ENCODE results near the gene SDHAF3.

SDHAF3 gene

DNA sequence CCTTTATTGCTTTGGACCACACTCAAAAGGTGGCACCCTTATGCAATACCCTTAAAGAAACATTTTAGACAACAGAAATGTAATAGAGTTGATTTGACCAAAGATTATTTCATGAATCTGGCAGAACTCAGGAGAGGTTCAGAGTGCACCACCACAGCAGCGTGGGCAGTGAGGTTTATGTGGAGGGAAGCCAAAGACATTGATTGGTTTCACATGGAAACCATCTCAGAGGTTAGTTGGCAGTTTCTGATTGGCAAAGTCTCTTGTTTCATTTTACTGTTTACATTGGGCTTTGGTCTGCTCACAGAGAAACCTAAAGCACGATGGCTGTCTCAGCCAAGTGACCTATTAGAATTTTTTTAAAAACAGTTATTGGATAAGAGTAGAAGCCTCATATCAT, 101.3 kb downstream of the SDHAF3 start:
- no peak for DNase-seq (ENCODE audit: low read depth)

DNA sequence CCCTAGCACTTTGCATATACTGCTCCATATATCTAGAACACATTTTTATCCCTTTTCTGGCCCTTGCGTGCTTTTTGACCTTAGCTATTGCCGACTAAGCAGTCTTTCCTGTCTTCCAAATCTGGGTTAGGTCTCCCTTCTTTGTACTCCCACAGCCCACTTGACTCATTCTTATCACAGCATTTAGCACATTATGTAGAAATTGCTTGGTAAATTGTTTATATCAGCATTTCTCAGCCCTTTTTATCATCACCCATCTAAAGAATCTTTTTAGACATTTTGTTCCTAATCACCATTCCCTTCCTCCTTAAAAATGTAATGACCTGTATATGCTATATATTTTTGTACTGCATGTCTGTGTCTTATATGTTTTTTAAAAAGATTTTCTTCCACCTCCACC, 101.7 kb downstream of the SDHAF3 start:
- no peak for DNase-seq (ENCODE audit: low read depth)

DNA sequence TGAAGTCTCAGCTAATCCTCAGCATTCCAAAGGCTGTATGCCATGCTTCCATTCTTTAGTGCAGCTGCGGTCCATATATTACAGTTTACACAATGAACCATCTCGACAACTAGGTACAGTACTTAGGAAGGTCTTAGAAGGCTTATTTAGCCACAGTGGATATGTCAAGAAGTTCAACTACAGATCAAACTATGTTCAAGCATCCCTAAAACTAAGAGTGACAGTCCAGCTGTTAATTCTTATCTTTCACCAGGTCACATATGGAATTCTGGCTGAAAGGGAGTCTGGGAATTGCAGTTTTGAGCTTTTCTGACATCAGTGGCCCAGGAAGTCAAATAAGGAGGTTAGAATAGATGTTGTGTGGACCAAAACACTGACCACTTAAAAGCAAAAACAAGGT, 106.8 kb downstream of the SDHAF3 start:
- no peak for DNase-seq (ENCODE audit: low read depth)

DNA sequence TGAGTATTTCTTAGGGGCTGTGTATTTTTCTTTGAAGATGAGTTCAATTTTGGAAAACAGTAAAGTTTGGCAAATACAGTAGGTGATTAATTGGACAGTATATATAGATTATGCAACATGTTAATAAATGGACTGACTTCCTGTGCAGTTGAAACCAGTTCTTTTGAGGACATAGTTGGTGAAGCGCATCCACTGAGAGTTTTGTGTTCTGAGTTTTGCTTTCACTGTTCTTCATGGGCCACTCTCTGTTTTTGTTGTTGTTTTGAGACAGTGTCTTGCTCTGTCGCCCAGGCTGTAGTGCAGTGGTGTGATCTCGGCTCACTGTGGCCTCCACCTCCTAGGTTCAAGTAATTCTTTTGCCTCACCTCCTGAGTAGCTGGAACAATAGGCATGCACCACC, 109.0 kb downstream of the SDHAF3 start:
- no peak for DNase-seq (ENCODE audit: low read depth)

Measured in EH (cell line).